Chondrocyte (in vitro differentiated cells): ENCODE results near the gene RNU7-1. TPM values are rescaled to one million over a fixed set of nuclear protein-coding genes. Genes with fewer than 3 reads are reported as not detected.

ENCODE experiments used
- DNase-seq: peaks from one replicate; pipeline ENCODE4 v3.0.0; 2021; ENCODE audit warnings: mixed read lengths, low spot score
- H3K27ac Mint-ChIP-seq: one replicate; pipeline ENCODE4 v1.8.0; 2021; ENCODE audit warnings: mild to moderate bottlenecking, moderate library complexity, mixed read lengths; ENCODE audit not compliant: unreplicated experiment
- H3K27me3 Mint-ChIP-seq: 2 replicates; pipeline ENCODE4 v1.8.0; 2021; ENCODE audit warnings: low read depth, mixed read lengths
- H3K36me3 Mint-ChIP-seq: 2 replicates; pipeline ENCODE4 v1.8.0; 2021; ENCODE audit warnings: low read depth, mixed read lengths
- H3K4me1 Mint-ChIP-seq: 2 replicates; pipeline ENCODE4 v1.8.0; 2021; ENCODE audit warnings: low read depth, mild to moderate bottlenecking, mixed read lengths
- H3K4me3 Mint-ChIP-seq: one replicate; pipeline ENCODE4 v1.8.0; 2021; ENCODE audit warnings: mild to moderate bottlenecking, moderate library complexity, mixed read lengths; ENCODE audit not compliant: unreplicated experiment
- H3K9me3 Mint-ChIP-seq: 2 replicates; pipeline ENCODE4 v1.8.0; 2021; ENCODE audit warnings: low read depth, mixed read lengths
- CTCF ChIP-seq: fragments of 200-600 bp; sonication (generic); IDR thresholded peaks from 2 replicates; pipeline ENCODE4 v1.5.0; 2021; ENCODE audit warnings: antibody characterized with exemption, mild to moderate bottlenecking, moderate library complexity
- total RNA-seq: library from RNA; stranded (reverse); gene quantifications from 3 replicates; pipeline ENCODE4 v1.2.1, GENCODE V29; 2021

The RNU7-1 gene
- total RNA-seq, 1 donor from 2014 or later, result not detected

GRCh38 chr12:6951551-6952120 is 8.0 kb downstream of the RNU7-1 start:
- no peaks in the 10 kb centered on the region for H3K9me3 Mint-ChIP-seq
- H3K36me3 Mint-ChIP-seq, result peaks cover 7% of the 10 kb centered on the region
- no peak overlapping the region for H3K27ac Mint-ChIP-seq
- no peak for TF ChIP-seq CTCF
- peak; percentile 91 for DNase-seq
- H3K4me3 Mint-ChIP-seq, result no peak overlapping the region
- H3K27me3 Mint-ChIP-seq, result no peaks in the 10 kb centered on the region
- H3K4me1 Mint-ChIP-seq, result peaks cover 25% of the 10 kb centered on the region

- no peak for TF ChIP-seq CTCF
- Mint-ChIP-seq H3K4me1 (peaks cover 20% of the 10 kb centered on the region), H3K4me3 (no peak overlapping the region), H3K27ac (no peak overlapping the region), H3K36me3 (peaks cover 2% of the 10 kb centered on the region), H3K27me3 (no peaks in the 10 kb centered on the region), H3K9me3 (no peaks in the 10 kb centered on the region)
- peak; percentile 92 for DNase-seq
These were observed 8.7 kb downstream of the RNU7-1 start for GRCh38 chr12:6952121-6952862.

- peaks cover 20% of the 10 kb centered on the region for H3K4me1 Mint-ChIP-seq
- H3K9me3 Mint-ChIP-seq, result no peaks in the 10 kb centered on the region
- no peak for TF ChIP-seq CTCF
- H3K4me3 Mint-ChIP-seq, result no peak overlapping the region
- DNase-seq, result peak; percentile 67
- no peaks in the 10 kb centered on the region for H3K36me3 Mint-ChIP-seq
- no peak overlapping the region for H3K27ac Mint-ChIP-seq
- no peaks in the 10 kb centered on the region for H3K27me3 Mint-ChIP-seq
These were observed 9.3 kb downstream of the RNU7-1 start for GRCh38 chr12:6952863-6953441.

- peak; percentile 78 for DNase-seq
- Mint-ChIP-seq H3K27me3 (no peaks in the 10 kb centered on the region), H3K36me3 (no peaks in the 10 kb centered on the region), H3K4me1 (peaks cover 20% of the 10 kb centered on the region), H3K27ac (no peak overlapping the region), H3K9me3 (no peaks in the 10 kb centered on the region), H3K4me3 (no peak overlapping the region)
- no peak for TF ChIP-seq CTCF
These were observed 10.1 kb downstream of the RNU7-1 start for GRCh38 chr12:6953442-6954315.
